Activated CD8-positive, alpha-beta memory T cell treated with anti-CD3 and anti-CD28 coated beads, Interleukin-2, amount 50 U/mL, for 48 hours (primary cell): ENCODE results near the gene EIF3A.
A peak's percentile ranks its signal among the peaks of the same experiment; 100 is the strongest.
"Not testable (repeated sequence)": the region's sequence is repeated elsewhere in the genome, so short reads cannot be mapped to it uniquely, and the experiment has no call there.

Source experiments
- DNase-seq: peaks from one replicate; pipeline ENCODE4 v3.0.0-alpha.2; 2020

The EIF3A gene

GRCh38 chr10:119101366-119102098, 20.9 kb upstream of the EIF3A start:
- DNase-seq = no peak

GRCh38 chr10:119100434-119101238, 20.0 kb upstream of the EIF3A start:
- DNase-seq = no peak

GRCh38 chr10:119098576-119098975, 18.0 kb upstream of the EIF3A start:
- no peak for DNase-seq

GRCh38 chr10:119096641-119097415, 16.2 kb upstream of the EIF3A start:
- not testable (repeated sequence) for DNase-seq

- no peak for DNase-seq
These were observed 15.0 kb upstream of the EIF3A start for GRCh38 chr10:119095640-119096039.

GRCh38 chr10:119090968-119091367, 10.4 kb upstream of the EIF3A start:
- DNase-seq = no peak

GRCh38 chr10:119090026-119090795, 9.6 kb upstream of the EIF3A start:
- DNase-seq = no peak

GRCh38 chr10:119087271-119087882, 6.8 kb upstream of the EIF3A start:
- DNase-seq = no peak

- no peak for DNase-seq
These were observed 4.3 kb upstream of the EIF3A start for GRCh38 chr10:119084896-119085295.

GRCh38 chr10:119079599-119080520, 757 bp downstream of the EIF3A start:
- peak; percentile 84 for DNase-seq

- DNase-seq = no peak
These were observed 2.0 kb downstream of the EIF3A start for GRCh38 chr10:119078422-119079179.

GRCh38 chr10:119073584-119073983, 7.0 kb downstream of the EIF3A start:
- no peak for DNase-seq

- no peak for DNase-seq
These were observed 10.0 kb downstream of the EIF3A start for GRCh38 chr10:119070395-119071165.

GRCh38 chr10:119061926-119062325, 18.7 kb downstream of the EIF3A start:
- no peak for DNase-seq

- no peak for DNase-seq
These were observed 19.3 kb downstream of the EIF3A start for GRCh38 chr10:119061352-119061751.

GRCh38 chr10:119060107-119060506, 20.5 kb downstream of the EIF3A start:
- no peak for DNase-seq

GRCh38 chr10:119059557-119059956, 21.1 kb downstream of the EIF3A start:
- DNase-seq = no peak

- DNase-seq = no peak
These were observed 22.6 kb downstream of the EIF3A start for GRCh38 chr10:119058010-119058409.

- DNase-seq = no peak
These were observed 25.1 kb downstream of the EIF3A start for GRCh38 chr10:119055472-119055871.
